GM19025 (cell line): ENCODE data around the gene CUTC.
A peak's percentile ranks its signal among the peaks of the same experiment; 100 is the strongest.
"Not testable (repeated sequence)": the region's sequence is repeated elsewhere in the genome, so short reads cannot be mapped to it uniquely, and the experiment has no call there.

ENCODE experiments used
- ATAC-seq: cut with Tn5 transposase; IDR thresholded peaks from one replicate; pipeline ENCODE4 v1.9.1; 2021; ENCODE audit warnings: mild to moderate bottlenecking, low read depth, moderate library complexity; ENCODE audit not compliant: unreplicated experiment

Gene CUTC

DNA sequence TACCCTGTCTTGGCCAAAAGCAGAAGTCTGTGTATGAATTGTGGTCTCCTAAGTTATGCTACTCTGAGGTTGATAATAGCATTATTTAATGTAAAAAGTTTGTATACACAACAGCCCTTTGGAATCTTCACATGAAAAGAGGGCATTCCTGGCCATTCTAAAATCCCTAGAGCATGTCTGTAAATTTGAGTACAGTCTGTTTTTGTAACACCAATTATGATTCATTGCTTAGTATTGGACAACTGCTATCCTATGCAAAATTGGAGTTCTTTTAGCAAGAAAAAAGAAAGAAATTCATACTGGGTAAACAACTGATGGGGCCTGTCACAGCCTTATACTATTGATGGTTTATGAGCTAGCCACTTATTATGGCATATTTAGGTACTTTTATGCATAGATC, 10.2 kb downstream of the CUTC start:
- no peak for ATAC-seq

DNA sequence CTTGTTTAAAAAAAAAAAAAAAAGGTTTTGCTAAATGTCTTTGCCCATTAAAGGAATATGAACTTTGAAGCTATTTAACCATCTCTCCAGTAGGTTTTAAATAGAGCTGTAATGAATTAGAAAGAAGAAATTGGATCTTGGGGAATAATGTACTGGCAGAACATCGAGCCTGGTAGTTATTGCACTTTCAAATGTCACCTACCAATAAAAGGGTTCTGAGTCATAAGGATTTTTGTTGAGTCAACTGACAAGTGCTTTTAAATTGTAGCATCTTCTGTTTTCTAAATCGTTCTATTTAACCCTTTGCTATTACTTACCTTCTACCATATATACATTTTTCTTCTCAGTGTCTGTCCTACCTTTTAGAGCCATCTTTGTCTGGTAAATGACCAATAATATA, 10.7 kb downstream of the CUTC start:
- ATAC-seq: no peak

DNA sequence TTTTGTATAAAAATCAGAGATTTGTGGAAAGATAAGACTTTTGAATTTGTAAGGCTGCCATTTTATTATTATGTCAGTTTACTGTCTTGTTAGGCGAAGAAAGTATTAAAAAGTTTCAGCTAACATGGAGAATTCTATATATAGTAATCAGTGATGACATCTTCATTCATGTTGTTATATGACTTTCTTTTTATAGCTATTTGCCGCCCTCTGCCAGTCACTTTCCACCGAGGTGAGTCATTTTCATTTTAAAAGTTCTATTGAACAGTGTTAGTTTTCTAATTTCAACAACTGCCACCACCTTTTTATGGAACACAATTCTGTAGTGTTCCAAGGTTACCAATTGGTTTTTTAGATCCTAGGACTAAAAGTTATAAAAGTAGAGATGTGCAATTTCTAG, 11.8 kb downstream of the CUTC start:
- no peak for ATAC-seq

DNA sequence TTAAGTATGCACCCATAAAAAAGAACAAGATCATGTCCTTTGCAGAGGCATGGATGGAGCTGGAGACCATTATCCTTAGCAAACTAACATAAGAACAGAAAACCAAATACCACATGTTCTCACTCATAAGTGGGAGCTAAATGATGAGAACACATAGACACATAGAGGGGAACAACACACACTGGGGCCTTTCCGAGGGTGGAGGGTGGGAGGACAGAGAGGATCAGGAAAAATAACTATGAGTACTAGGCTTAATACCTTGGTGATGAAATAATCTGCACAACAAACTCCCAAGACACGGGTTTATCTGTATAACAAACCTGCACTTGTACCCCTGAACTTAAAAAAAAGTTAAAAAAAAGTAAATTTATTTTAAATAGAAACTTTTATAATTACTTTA, 14.1 kb downstream of the CUTC start:
- ATAC-seq: not testable (repeated sequence)

DNA sequence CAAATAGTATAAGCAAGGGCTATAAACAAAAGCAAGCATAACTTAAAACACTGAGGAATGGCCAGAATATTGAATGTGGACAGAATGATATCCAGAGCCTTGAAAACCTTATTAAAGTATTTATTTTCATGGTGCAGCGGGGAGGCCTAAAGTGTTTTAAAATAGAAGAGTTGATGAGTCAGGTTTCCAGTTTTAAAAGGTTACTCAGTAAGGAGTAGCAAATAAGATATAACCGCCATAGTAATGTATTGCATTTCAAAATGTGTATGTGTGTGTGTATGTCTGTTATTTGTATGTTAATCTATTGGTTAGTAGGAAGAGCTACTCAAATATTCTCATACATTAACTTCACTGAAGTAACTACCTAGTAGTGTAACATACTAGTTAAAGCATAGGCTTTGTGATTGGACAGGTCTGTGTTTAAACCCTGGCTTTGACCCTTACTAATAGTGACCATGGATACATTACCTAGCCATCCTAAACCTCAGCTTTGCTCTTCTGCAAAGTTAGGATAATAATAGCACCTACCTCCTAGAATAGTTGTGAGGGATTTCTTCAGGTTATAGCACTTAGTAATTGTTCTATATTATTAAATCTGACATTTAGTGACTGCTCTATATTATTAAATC, 16.9 kb downstream of the CUTC start:
- no peak for ATAC-seq

DNA sequence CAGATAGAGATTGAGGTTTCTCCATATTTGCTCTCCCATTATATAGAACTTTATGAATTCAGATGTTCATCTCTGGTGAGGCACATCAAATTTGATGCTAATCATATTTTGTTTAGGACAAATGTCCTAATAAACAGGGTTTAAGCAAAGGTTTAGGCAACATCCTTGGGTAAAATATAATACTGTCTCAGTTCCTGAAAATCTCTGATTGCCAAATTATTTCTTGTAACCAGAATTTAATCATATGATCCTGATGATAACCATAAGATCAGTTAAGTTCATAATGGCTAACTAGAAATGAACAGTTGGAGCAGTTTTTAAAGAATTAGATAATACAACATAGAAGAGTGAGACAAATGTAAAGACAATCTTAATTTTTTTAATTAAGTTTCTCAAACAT, 18.6 kb downstream of the CUTC start:
- ATAC-seq: no peak

DNA sequence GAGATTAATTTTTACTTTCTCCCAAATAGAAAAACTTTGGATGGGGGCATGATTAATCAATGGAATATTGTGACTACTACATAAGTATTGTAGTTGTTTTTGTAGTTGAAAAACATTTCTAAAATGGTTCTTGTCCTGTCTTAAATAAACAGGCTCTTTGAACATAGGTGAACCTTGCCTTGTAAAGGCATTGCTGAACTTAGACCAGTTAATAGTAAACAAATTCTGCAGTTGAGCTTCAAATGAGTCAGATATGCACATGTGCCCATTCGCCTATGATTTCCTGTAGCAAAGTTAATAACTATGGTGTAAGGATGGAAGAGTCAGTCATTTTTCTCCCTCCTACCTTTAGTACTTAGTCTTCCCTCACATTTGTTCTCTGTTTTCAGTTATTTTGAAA, 22.6 kb downstream of the CUTC start:
- ATAC-seq: no peak

DNA sequence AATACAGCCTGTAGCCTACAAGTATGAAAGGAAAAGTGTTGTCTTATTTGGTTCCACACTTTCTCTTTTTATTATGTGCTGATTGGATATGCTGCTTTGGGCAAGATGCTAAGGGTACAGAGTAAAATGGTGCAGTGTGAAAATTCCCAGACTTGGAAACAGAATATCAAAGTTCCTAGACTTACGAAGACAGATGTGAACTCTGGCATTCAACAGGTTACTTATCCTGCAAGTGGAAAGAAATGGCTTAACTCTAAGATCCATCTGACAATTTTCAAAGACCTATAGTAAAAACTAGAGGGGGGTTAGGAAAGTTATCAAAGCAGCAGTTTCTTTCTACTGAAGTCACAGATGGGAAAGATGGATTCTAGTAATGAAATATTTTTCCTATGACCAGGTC, 24.1 kb downstream of the CUTC start:
- ATAC-seq: no peak

DNA sequence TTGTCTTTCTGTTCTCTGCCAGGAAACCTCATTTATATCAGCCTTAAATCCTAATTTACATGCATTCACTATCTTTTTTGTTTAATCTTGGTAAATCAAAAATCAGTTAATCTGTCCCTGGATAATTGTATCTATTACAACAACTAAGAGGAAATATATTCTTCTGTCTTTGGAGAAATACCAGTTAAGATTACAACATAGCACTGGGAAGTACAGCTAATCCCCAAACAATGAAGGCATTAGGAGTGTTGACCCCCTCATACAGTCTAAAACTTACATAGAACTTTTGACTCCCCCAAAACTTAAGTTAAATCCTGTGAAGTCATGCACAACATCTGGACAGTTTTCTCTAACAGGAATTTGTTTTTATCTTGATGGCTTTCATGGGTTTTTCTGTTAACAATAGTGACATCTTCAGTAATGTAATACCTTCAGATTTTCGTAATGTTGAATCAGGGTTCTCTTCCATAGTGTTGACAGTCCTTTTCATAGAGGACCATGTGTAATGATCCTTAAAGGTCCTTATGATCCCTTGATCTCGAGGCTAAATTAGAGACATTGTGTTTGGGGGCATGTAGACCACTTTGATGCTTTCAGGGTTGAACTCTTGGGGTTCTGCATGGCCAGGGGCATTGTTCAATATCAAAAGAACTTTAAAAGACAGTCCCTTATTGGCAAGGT, 26.3 kb downstream of the CUTC start:
- ATAC-seq: no peak

DNA sequence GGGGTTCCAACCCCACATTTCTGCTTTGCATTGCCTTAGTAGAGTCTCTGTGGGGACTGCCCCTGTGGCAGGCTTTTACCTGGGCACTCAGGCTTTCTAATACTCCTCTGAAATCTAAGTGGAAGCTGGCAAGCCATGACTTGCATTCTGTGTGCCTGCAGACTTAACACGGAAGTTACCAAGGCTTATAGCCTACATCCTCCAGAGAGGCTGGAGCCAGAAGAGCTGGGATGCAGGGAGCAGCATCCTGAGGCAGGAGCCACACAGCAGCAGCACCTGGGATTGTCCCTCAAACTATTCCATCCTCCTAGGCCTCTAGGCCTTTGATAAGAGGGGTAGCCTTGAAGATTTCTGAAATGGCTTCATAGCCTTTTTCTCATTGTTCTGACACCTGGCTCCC, 28.3 kb downstream of the CUTC start:
- ATAC-seq: no peak

DNA sequence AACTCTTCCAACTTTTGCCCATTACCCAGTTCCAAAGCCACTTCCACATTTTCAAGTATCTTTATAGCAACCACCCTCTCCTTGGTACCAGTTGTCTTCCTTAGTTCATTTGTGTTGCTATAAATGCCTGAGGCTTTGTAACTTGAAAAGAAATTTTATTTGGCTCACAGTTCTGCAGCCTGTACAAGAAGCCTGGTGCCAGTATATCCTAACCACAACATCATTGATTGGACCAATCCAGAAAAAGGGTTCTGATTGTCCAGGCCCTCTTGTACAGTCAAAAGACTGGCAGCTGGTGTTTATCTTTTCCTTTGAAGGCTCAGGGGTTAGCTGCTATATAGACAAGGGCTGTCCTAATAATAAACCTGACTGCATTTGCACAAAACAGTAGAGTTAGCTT, 29.3 kb downstream of the CUTC start:
- no peak for ATAC-seq

DNA sequence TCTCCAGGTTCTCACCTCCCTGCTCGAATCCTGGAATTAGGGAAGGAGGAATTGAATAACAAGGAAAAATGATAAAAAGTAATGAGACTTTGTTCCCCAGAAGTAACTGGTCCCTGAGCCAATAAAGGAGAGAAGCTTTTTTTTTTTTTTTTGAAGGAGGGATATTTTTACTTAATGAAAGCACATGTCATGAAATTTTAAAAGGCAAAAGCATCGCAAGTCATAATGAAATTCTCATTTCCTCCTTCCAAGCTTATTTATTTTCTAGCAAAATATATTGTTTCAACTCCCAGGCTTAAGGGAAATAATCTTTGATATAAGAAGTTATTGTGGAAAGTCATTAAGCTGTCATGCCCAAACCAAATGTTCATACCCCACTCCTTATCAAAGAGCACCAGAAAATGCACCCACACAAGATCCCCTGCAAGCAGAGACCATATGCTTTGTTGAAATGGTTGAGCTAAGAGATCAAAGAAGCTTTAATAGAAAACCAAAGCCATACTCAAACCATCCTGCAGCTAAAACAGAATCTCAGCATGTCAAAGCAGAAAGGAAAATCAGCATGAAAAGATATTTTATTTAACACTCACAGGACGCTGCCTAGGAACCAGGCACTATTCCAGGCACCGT, 33.8 kb downstream of the CUTC start:
- peak; percentile 22 for ATAC-seq

DNA sequence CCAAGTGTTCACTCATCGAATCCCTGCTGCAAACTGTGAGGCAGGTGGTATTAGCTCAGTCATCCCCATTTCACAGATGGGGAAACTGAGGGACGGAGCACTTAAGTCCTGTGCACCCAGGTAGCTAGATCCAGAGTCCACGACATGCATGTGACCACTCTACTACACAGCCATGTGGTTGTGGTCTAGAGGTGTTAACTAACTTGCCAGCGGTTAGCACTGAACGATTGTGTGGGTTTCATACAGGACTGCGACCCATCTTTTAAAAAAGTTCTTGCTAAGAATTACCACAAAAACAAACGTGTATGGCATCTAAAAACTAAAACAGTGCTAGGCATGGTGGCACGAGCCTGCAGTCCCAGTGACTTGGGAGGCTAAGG, 34.3 kb downstream of the CUTC start:
- peak; percentile 84 for ATAC-seq

DNA sequence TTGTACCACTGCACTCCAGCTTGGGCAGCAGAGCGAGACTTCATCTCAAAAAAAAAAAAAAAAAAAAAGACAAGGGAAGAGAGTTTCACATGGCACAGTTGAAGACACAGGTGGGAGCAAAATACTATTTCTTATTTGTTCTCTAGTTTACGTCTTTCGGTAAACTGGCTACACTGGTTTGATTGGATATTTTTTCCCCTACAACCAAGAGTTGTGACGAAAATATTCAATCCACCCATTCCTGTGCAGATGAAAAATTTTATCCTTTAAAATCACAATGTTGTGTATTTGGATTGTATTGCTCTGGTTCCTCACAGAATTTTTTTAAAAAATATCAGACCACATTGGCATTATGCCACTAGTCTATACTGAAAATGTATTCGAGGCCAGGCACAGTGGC, 35.9 kb downstream of the CUTC start:
- no peak for ATAC-seq

DNA sequence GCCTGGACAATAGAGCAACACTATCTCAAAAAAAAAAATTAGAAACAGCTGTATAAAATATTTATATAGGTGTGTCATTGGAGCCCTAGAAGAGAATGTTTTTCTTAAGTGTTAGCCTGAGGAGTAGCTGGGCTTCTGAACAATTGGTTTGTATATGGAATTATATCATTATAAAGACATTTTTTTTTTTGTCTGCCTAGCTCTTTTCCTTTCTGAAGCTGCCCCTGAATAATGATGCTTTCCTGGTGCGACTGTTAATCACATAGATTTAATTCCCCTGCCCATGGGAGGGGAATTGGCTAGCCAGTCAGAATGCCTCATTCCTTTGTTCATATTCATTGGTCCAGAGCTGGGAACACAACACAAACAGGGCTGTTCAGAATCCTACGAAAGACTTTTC, 36.5 kb downstream of the CUTC start:
- no peak for ATAC-seq

DNA sequence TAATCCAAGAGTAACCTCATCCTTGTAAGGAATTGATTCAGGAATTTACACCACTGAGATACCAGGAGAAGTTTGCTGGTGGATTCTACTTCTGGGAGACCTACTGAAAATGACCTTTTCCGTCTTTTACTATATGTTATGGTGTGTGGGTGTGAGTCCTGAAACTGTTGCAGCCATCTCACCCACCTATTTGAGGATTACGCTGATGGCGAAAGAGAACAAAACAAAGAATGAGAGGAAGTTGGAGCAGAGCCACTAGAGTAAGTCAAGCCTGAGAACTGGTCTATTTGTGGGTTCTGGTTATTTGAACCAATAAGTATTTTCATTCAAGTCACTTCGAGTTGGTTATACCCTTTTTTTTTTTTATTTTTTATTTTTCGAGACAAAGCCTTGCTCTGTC, 37.7 kb downstream of the CUTC start:
- no peak for ATAC-seq

DNA sequence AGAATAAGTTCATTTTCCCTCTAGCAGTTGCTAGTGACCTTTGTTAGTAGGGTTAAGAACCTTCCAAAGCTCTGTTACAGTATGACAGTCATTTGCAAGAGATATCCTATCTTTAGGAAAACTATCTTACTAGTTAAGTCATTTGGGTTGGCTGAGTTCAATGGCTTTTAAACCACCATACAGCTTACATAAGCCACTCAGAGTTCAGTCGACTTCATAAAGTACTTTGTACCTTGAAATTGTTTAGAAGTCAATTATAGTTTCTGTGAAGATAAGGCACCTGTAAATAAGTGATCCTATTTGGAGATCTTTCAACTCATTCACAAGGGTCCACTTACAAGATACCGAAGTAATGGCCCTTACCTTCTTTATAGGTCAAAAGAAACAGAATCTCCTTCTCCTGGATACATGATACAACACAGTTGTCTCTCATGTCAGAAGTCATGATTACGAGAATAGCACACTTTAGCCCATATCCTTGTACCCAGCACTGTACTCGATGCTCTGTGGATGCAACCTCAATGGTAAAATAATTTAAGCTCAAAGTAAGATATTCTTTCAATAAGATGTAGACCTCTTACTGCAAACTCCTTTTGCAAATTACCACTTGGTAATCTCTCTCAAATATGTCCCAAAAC, 38.5 kb downstream of the CUTC start:
- no peak for ATAC-seq

DNA sequence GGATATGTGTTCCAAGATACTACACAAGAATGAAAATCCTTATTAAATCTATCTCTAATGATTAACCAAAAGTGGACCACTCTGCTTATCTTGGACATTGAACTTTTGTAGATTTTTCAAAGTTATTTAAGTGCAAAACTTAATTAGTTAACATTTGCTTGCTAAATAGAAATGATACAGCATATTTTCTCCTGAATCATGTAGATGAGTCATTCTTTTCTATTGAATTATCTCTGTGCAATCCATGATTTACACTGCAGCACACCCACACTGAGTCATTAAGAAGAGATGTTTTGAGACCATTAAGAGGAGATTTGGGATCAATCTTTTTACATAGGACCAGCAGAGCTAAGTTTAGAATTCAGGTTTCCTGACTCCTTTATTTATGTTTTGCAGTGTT, 43.8 kb downstream of the CUTC start:
- ATAC-seq: no peak

DNA sequence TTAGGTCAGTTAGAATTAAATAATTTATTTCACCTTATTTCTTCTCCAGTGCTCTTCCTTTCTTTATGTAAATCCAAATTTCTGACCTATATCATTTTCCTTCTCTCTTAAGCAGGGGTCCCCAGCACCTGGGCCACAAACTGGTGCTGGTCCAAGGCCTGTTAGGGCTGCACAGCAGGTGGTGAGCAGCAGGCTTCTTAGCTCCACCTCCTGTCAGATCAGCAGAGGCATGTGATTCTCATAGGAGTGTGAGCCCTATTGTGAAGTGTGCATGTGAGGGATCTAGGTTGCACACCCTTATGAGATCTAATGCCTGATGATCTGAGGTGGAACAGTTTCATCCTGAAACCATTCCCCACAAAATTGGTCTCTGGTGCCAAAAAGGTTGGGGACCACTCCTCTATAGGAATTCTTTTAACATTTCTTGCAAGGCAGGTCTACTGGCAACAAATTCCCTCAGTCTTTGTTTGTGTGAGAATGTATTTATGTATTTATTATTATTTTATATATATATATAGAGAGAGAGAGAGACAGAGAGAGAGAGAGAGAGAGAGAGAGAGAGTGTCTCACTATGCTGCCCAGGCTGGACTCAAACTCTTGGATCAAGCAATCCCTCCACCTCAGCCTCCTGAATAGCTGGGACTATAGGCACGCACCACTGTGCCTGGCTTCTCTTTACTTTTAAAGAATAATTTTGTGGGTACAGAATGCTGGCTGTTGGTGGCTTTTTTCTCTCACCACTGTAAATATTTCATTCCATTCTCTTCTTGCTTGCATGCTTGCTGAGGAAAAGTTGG, 46.1 kb downstream of the CUTC start:
- ATAC-seq: no peak

DNA sequence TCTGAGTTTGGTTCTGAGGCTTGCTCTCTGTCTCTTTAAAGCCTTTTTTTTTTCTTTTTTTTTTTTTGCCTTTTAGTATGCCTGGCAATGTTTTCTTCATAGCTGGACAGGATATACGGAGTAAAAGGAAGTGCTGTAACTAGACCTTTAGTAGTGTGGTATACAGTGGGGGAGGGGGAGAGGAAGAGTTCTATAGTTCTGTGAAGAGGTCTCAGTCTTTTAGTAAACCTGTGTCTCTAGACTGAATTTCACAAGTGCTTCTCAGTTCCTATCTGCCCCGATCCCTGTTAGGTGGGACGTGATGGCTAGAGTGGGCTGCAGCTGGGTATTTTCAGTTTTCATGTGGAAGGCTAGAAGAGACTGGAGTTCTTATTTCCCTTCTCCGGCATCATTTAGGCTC, 47.3 kb downstream of the CUTC start:
- ATAC-seq: no peak
